Measurements from ENCODE around the gene SDK2. TPM values are rescaled to one million over a fixed set of nuclear protein-coding genes. Genes with fewer than 3 reads are reported as not detected.

The SDK2 gene
- total RNA-seq, 1 donor from 2014 or later: 12.3 TPM

GRCh38 chr17:73429440-73430164 is 214.6 kb downstream of the SDK2 start:
- DNase-seq: peak; percentile 96
- TF ChIP-seq CTCF (IDR thresholded peaks at IDR 0.05; ENCODE audit: partially characterized antibody, unreplicated experiment): peak; percentile 98
- no peak overlapping the region for H3K4me3 Mint-ChIP-seq (ENCODE audit: unreplicated experiment)
- H3K36me3 Mint-ChIP-seq (ENCODE audit: unreplicated experiment): no peaks in the 10 kb centered on the region
- H3K9me3 Mint-ChIP-seq (ENCODE audit: unreplicated experiment): peaks cover 3% of the 10 kb centered on the region
- H3K27me3 Mint-ChIP-seq (ENCODE audit: unreplicated experiment): peaks cover 8% of the 10 kb centered on the region
- peaks cover 18% of the 10 kb centered on the region for H3K4me1 Mint-ChIP-seq (ENCODE audit: low read depth, unreplicated experiment)
- no peak overlapping the region for H3K27ac Mint-ChIP-seq (ENCODE audit: unreplicated experiment)

- peaks cover 16% of the 10 kb centered on the region for H3K4me1 Mint-ChIP-seq (ENCODE audit: low read depth, unreplicated experiment)
- no peak overlapping the region for H3K4me3 Mint-ChIP-seq (ENCODE audit: unreplicated experiment)
- no peak for TF ChIP-seq CTCF (IDR thresholded peaks at IDR 0.05; ENCODE audit: partially characterized antibody, unreplicated experiment)
- H3K27ac Mint-ChIP-seq (ENCODE audit: unreplicated experiment): peak overlapping the region; percentile 46
- peaks cover 1% of the 10 kb centered on the region for H3K9me3 Mint-ChIP-seq (ENCODE audit: unreplicated experiment)
- DNase-seq: no peak
- H3K27me3 Mint-ChIP-seq (ENCODE audit: unreplicated experiment): peaks cover 2% of the 10 kb centered on the region
- H3K36me3 Mint-ChIP-seq (ENCODE audit: unreplicated experiment): no peaks in the 10 kb centered on the region
Observed at GRCh38 chr17:73427198-73427597, 217.0 kb downstream of the SDK2 start.

GRCh38 chr17:73424571-73424970 is 219.7 kb downstream of the SDK2 start:
- TF ChIP-seq CTCF (IDR thresholded peaks at IDR 0.05; ENCODE audit: partially characterized antibody, unreplicated experiment): no peak
- Mint-ChIP-seq H3K9me3 (ENCODE audit: unreplicated experiment) (peaks cover 1% of the 10 kb centered on the region), H3K4me3 (ENCODE audit: unreplicated experiment) (no peak overlapping the region), H3K4me1 (ENCODE audit: low read depth, unreplicated experiment) (peaks cover 7% of the 10 kb centered on the region), H3K36me3 (ENCODE audit: unreplicated experiment) (no peaks in the 10 kb centered on the region), H3K27ac (ENCODE audit: unreplicated experiment) (no peak overlapping the region), H3K27me3 (ENCODE audit: unreplicated experiment) (peaks cover 2% of the 10 kb centered on the region)
- DNase-seq: no peak

- DNase-seq: no peak
- Mint-ChIP-seq H3K27me3 (ENCODE audit: unreplicated experiment) (peaks cover 2% of the 10 kb centered on the region), H3K36me3 (ENCODE audit: unreplicated experiment) (no peaks in the 10 kb centered on the region), H3K27ac (ENCODE audit: unreplicated experiment) (no peak overlapping the region), H3K9me3 (ENCODE audit: unreplicated experiment) (peaks cover 1% of the 10 kb centered on the region), H3K4me1 (ENCODE audit: low read depth, unreplicated experiment) (peaks cover 7% of the 10 kb centered on the region), H3K4me3 (ENCODE audit: unreplicated experiment) (no peak overlapping the region)
- TF ChIP-seq CTCF (IDR thresholded peaks at IDR 0.05; ENCODE audit: partially characterized antibody, unreplicated experiment): no peak
Observed at GRCh38 chr17:73423806-73424205, 220.4 kb downstream of the SDK2 start.

GRCh38 chr17:73423159-73423715 is 221.0 kb downstream of the SDK2 start:
- DNase-seq: no peak
- no peak for TF ChIP-seq CTCF (IDR thresholded peaks at IDR 0.05; ENCODE audit: partially characterized antibody, unreplicated experiment)
- Mint-ChIP-seq H3K27ac (ENCODE audit: unreplicated experiment) (no peak overlapping the region), H3K36me3 (ENCODE audit: unreplicated experiment) (no peaks in the 10 kb centered on the region), H3K9me3 (ENCODE audit: unreplicated experiment) (peaks cover 1% of the 10 kb centered on the region), H3K27me3 (ENCODE audit: unreplicated experiment) (peaks cover 2% of the 10 kb centered on the region), H3K4me3 (ENCODE audit: unreplicated experiment) (no peak overlapping the region), H3K4me1 (ENCODE audit: low read depth, unreplicated experiment) (peaks cover 7% of the 10 kb centered on the region)

Measured in glutamatergic neuron (in vitro differentiated cells).